HuH-7.5 (cell line): ENCODE results near the gene TMEM26.
"Not testable (repeated sequence)": the region's sequence is repeated elsewhere in the genome, so short reads cannot be mapped to it uniquely, and the experiment has no call there.

Experiments
- DNase-seq: peaks from one replicate; pipeline ENCODE4 v3.0.0; 2011; ENCODE audit warnings: low spot score

Gene TMEM26

GRCh38 chr10:61398366-61399129 lies 54.6 kb downstream of the TMEM26 start:
- no peak for DNase-seq

- DNase-seq = no peak
These were observed 55.8 kb downstream of the TMEM26 start for GRCh38 chr10:61397175-61397986.

GRCh38 chr10:61391281-61391680 lies 61.9 kb downstream of the TMEM26 start:
- DNase-seq = no peak

GRCh38 chr10:61390851-61391250 lies 62.3 kb downstream of the TMEM26 start:
- DNase-seq = no peak

- no peak for DNase-seq
These were observed 63.3 kb downstream of the TMEM26 start for GRCh38 chr10:61389887-61390286.

GRCh38 chr10:61388986-61389385 lies 64.2 kb downstream of the TMEM26 start:
- DNase-seq = not testable (repeated sequence)

GRCh38 chr10:61385231-61386001 lies 67.8 kb downstream of the TMEM26 start:
- DNase-seq = no peak

GRCh38 chr10:61381153-61381552 lies 72.0 kb downstream of the TMEM26 start:
- not testable (repeated sequence) for DNase-seq

- no peak for DNase-seq
These were observed 74.3 kb downstream of the TMEM26 start for GRCh38 chr10:61378865-61379264.

- DNase-seq = no peak
These were observed 76.2 kb downstream of the TMEM26 start for GRCh38 chr10:61376908-61377368.

GRCh38 chr10:61376377-61376776 lies 76.8 kb downstream of the TMEM26 start:
- no peak for DNase-seq

- no peak for DNase-seq
These were observed 86.8 kb downstream of the TMEM26 start for GRCh38 chr10:61366365-61366764.

GRCh38 chr10:61364619-61365018 lies 88.6 kb downstream of the TMEM26 start:
- no peak for DNase-seq

GRCh38 chr10:61363006-61363405 lies 90.2 kb downstream of the TMEM26 start:
- no peak for DNase-seq

GRCh38 chr10:61359452-61359851 lies 93.7 kb downstream of the TMEM26 start:
- no peak for DNase-seq

GRCh38 chr10:61357687-61358086 lies 95.5 kb downstream of the TMEM26 start:
- DNase-seq = no peak
